GM12875 (cell line): Measurements from ENCODE around the gene SLC12A4.
"Not testable (repeated sequence)": the region's sequence is repeated elsewhere in the genome, so short reads cannot be mapped to it uniquely, and the experiment has no call there.

ENCODE experiments used
- H3K4me3 ChIP-seq: one replicate; pipeline ENCODE4 v1.5.1; 2011; ENCODE audit warnings: low read depth, low read length, control low read depth
- CTCF ChIP-seq: IDR thresholded peaks from 2 replicates; pipeline ENCODE4 v1.5.1; 2011; ENCODE audit warnings: low read depth, mild to moderate bottlenecking, control low read depth, inconsistent platforms, low read length, moderate library complexity, borderline replicate concordance; ENCODE audit not compliant: insufficient read depth

Gene SLC12A4

DNA sequence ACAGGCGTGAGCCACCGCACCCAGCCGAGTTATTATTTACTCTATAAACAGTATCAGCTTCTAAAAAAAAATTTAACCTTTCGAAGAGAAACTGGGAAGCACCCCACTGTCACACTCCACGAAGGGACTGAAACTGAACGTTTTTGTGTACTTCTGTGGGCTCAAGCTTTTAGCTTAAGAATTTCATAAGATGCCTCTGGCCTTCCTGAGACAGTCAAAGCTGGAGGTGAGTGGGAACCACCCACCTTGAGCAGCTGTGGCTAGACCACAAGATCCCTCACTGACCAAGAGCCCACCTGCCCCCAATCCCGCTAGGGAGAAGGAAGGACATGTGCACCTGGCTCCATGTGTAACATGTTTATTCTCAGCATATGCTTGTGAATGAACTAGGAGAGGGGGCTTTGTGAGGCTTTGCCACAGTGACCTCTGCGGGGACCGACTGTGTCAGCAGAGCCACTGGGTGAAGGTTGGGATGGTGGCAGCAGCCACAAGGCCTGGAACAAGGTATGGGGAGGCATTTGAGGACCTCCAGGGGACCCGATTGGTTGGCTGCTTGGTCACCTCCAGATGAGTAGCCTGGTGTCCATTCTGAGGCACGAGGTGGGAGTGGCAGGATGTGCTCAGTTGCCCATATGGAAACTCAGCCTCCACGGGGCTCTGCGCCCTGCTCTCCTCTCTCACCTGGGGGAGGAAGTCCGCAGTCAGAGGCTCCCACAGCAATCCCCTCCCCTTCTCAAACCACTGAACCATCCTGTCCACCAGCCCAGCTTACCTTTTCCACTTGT lies 7.1 kb upstream of the SLC12A4 start:
- TF ChIP-seq CTCF = no peak
- no peak overlapping the region for H3K4me3 ChIP-seq

DNA sequence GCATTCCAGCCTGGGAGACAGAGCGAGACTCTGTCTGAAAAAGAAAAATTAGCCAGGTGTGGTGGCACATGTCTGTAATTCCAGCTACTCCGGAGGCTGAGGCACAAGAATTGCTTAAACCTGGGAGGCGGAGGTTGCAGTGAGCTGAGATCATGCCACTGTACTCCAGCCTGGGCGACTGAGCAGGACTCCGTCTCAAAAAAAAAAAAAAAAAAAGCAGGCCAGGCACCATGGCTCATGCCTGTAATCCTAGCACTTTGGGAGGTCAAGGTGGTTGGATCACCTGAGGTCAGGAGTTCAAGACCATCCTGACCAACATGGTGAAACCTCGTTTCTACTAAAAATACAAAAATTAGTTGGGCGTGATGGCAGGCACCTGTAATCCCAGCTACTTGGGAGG lies 3.8 kb upstream of the SLC12A4 start:
- not testable (repeated sequence) for H3K4me3 ChIP-seq

GRCh38 chr16:67971111-67971510 lies 2.7 kb upstream of the SLC12A4 start:
- H3K4me3 ChIP-seq = no peak overlapping the region
- no peak for TF ChIP-seq CTCF

GRCh38 chr16:67969254-67970039 lies 1.0 kb upstream of the SLC12A4 start:
- peak overlapping the region; percentile 88 for H3K4me3 ChIP-seq
- no peak for TF ChIP-seq CTCF

- no peak for TF ChIP-seq CTCF
- peak overlapping the region; percentile 88 for H3K4me3 ChIP-seq
Measured at GRCh38 chr16:67967958-67968399, 458 bp downstream of the SLC12A4 start.

GRCh38 chr16:67967183-67967957 lies 1.1 kb downstream of the SLC12A4 start:
- TF ChIP-seq CTCF = 0 out of 2 replicates have a peak, but pooled peaks have one; percentile 17
- peak overlapping the region; percentile 88 for H3K4me3 ChIP-seq

DNA sequence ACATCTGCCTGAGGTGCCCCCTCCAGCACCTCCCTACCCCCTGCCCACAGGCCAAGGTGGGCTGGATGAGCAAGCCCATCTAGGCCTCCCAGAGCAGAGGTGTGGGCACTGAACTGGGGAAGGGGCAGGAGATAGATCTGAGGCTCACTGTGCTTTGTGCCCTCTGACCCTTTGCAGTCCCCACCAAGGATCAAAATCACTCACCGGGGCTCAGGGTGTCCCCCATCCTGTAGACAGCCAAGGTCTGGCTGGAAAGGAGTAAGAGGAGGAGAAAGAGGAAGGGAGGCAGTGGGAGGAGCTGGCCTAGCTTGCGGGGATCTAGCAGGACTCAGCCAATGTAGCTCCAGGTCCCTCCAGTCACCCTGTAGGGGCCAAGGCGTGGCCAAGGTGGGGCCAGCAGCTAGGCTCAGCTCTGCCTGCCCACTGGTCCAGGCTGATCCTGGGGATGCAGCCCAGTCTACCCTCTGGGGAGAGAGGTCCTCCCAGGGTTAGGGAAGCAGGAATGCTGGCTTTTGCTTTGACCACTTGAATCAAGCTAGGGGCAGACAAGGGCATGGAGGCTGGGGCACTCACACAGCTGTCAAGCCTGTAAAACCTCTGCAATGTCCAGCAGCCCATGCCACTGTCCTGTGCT lies 1.8 kb downstream of the SLC12A4 start:
- H3K4me3 ChIP-seq = peak overlapping the region; percentile 88
- TF ChIP-seq CTCF = no peak
